Measurements from ENCODE around the gene RPS6KL1.
A peak's percentile ranks its signal among the peaks of the same experiment; 100 is the strongest.

Gene RPS6KL1

GRCh38 chr14:74963178-74963704 lies 40.2 kb upstream of the RPS6KL1 start:
- no peak for DNase-seq (ENCODE audit: low spot score)
- peak overlapping the region; percentile 52 for H3K27ac ChIP-seq
- ChIA-PET POLR2A (ENCODE audit: low non-redundant PET) (no interaction called here), CTCF (no interaction called here)
- no peak for TF ChIP-seq CTCF (conservative IDR thresholded peaks at IDR 0.05; ENCODE audit: low read depth)

GRCh38 chr14:74962493-74962892 lies 39.4 kb upstream of the RPS6KL1 start:
- CTCF ChIA-PET: interaction anchor here (0.8 kb wide), 1 partner anchor 8 kb away, joined by 5 read pairs; no protein-coding TSS in a partner anchor
- POLR2A ChIA-PET (ENCODE audit: low non-redundant PET): no interaction called here
- no peak overlapping the region for H3K27ac ChIP-seq
- no peak for DNase-seq (ENCODE audit: low spot score)
- TF ChIP-seq CTCF (conservative IDR thresholded peaks at IDR 0.05; ENCODE audit: low read depth): no peak

GRCh38 chr14:74962046-74962445 lies 39.0 kb upstream of the RPS6KL1 start:
- TF ChIP-seq CTCF (conservative IDR thresholded peaks at IDR 0.05; ENCODE audit: low read depth): no peak

GRCh38 chr14:74961238-74961911 lies 38.3 kb upstream of the RPS6KL1 start:
- DNase-seq (ENCODE audit: low spot score): no peak
- POLR2A ChIA-PET (ENCODE audit: low non-redundant PET): no interaction called here
- TF ChIP-seq CTCF (conservative IDR thresholded peaks at IDR 0.05; ENCODE audit: low read depth): no peak
- CTCF ChIA-PET: interaction anchor here (0.7 to 2.4 kb wide), 3 partner anchors 15 to 96 kb away, joined by 3 to 7 read pairs (median 6); no protein-coding TSS in a partner anchor
- no peak overlapping the region for H3K27ac ChIP-seq

More at GRCh38 chr14:74962046-74962445, 39.0 kb upstream of the RPS6KL1 start:
- H3K27ac ChIP-seq: no peak overlapping the region
- no peak for DNase-seq (ENCODE audit: low spot score)
- ChIA-PET POLR2A (ENCODE audit: low non-redundant PET) (no interaction called here), CTCF (interaction anchor here (0.8 kb wide), 1 partner anchor 8 kb away, joined by 5 read pairs; no protein-coding TSS in a partner anchor)

- peak overlapping the region; percentile 64; the same call in 1 of the 2 replicates for H3K27ac ChIP-seq
- ChIA-PET CTCF (interaction anchor here (0.9 to 2.4 kb wide), 2 partner anchors 15 to 62 kb away, joined by 6 to 7 read pairs; no protein-coding TSS in a partner anchor), POLR2A (ENCODE audit: low non-redundant PET) (no interaction called here)
- TF ChIP-seq CTCF (conservative IDR thresholded peaks at IDR 0.05; ENCODE audit: low read depth): no peak
- no peak for DNase-seq (ENCODE audit: low spot score)
Observed at GRCh38 chr14:74960736-74961135, 37.7 kb upstream of the RPS6KL1 start.

- peak; percentile 74 for DNase-seq (ENCODE audit: low spot score)
- peak overlapping the region; percentile 64 for H3K27ac ChIP-seq
- POLR2A ChIA-PET (ENCODE audit: low non-redundant PET): no interaction called here
- TF ChIP-seq CTCF (conservative IDR thresholded peaks at IDR 0.05; ENCODE audit: low read depth): no peak
- CTCF ChIA-PET: interaction anchor here (2.4 kb wide), 1 partner anchor 14 kb away, joined by 7 read pairs; no protein-coding TSS in a partner anchor
Observed at GRCh38 chr14:74959596-74960180, 36.6 kb upstream of the RPS6KL1 start.

All from RWPE1 (cell line).